BE2C (cell line): ENCODE results near the gene NCMAP. TPM values are rescaled to one million over a fixed set of nuclear protein-coding genes. Genes with fewer than 3 reads are reported as not detected.
A peak's percentile ranks its signal among the peaks of the same experiment; 100 is the strongest.
"Not testable (repeated sequence)": the region's sequence is repeated elsewhere in the genome, so short reads cannot be mapped to it uniquely, and the experiment has no call there.

ENCODE experiments used
- DNase-seq: peaks from one replicate; pipeline ENCODE4 v3.0.0-alpha.2; 2020
- H3K27me3 ChIP-seq: fragments of 250-450 bp; sonication (Bioruptor Pico); 2 replicates; pipeline ENCODE4 v1.5.1; 2020; ENCODE audit warnings: mild to moderate bottlenecking
- H3K36me3 ChIP-seq: fragments of 250-450 bp; sonication (Bioruptor Pico); 2 replicates; pipeline ENCODE4 v1.5.1; 2020; ENCODE audit warnings: mild to moderate bottlenecking
- H3K4me1 ChIP-seq: fragments of 250-450 bp; sonication (Bioruptor Pico); 2 replicates; pipeline ENCODE4 v1.5.1; 2020
- H3K4me3 ChIP-seq: 2 replicates; pipeline ENCODE4 v1.5.1; 2011; ENCODE audit warnings: low read depth, low read length
- H3K9me3 ChIP-seq: fragments of 250-450 bp; sonication (Bioruptor Pico); 2 replicates; pipeline ENCODE4 v1.5.1; 2020
- polyA plus RNA-seq: library from polyadenylated mRNA; unstranded; fragments of >200 nt; gene quantifications from one replicate; pipeline ENCODE4 v1.2.1, GENCODE V29; 2012; ENCODE audit warnings: low read depth, missing spikeins; ENCODE audit not compliant: insufficient read length, insufficient read depth
- TF ChIP-seq, protein P1 (sequence below): IDR thresholded peaks from 2 replicates; pipeline ENCODE4 v1.5.1; 2012; ENCODE audit warnings: mild to moderate bottlenecking, low read depth, low read length

NCMAP gene
- polyA plus RNA-seq = not detected

DNA sequence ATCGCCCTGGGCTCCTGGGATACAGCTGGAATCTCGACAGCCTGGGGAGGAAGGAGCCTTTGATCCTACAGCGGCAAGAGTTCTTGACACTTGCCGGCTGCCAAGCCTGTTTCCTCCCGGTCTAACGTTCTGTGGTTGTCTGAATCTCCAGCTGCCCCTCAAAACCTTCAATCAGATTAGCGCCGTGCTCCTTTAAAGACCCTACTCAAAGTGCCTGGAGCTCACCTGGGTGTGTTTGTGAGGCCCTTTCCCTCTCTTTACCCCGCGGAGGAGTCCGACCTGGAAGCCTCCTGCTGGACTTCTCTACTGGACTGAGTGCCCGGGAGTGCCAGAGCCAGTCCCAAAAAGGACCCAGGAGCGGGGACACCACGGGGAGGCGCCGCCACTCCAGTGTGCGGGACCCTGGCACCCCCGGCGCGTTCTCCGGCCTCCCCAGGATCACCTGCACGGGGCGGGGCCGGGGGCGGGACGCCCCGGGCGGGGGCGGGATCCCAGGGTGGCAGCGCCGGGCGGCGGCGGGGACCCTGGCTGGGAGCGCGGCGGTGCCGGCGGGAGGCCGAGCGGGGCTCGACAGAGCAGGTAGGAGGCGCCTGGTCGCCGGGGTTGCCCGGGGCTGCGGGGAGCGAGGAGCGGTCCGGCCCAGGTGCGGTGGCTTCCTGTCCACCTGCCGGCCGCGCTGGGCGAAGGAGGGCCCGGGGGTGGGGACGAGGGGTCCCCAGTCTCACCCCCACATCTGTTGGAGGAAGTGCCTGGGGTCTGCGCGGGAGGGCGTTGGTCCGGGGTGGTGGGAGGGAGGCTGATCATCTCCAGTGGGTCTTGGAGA lies at the start of gene NCMAP:
NCMAP (plus strand) TSS at position 497 of the 823 bp plus-strand sequence. CDS start 39,344 bp downstream, outside the sequence.
- no peak within 1 kb of the TSS for H3K4me3 ChIP-seq
- H3K9me3 ChIP-seq = no peaks in the 10 kb centered on the region
- TF ChIP-seq, protein P1, sequence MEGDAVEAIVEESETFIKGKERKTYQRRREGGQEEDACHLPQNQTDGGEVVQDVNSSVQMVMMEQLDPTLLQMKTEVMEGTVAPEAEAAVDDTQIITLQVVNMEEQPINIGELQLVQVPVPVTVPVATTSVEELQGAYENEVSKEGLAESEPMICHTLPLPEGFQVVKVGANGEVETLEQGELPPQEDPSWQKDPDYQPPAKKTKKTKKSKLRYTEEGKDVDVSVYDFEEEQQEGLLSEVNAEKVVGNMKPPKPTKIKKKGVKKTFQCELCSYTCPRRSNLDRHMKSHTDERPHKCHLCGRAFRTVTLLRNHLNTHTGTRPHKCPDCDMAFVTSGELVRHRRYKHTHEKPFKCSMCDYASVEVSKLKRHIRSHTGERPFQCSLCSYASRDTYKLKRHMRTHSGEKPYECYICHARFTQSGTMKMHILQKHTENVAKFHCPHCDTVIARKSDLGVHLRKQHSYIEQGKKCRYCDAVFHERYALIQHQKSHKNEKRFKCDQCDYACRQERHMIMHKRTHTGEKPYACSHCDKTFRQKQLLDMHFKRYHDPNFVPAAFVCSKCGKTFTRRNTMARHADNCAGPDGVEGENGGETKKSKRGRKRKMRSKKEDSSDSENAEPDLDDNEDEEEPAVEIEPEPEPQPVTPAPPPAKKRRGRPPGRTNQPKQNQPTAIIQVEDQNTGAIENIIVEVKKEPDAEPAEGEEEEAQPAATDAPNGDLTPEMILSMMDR = no peak
- H3K27me3 ChIP-seq = peaks cover 14% of the 10 kb centered on the region
- no peak for DNase-seq
- H3K4me1 ChIP-seq = no peaks in the 10 kb centered on the region
- no peaks in the 10 kb centered on the region for H3K36me3 ChIP-seq

GRCh38 chr1:24506691-24507381 lies 49.1 kb upstream of the NCMAP start:
- H3K9me3 ChIP-seq = no peaks in the 10 kb centered on the region
- H3K4me1 ChIP-seq = no peaks in the 10 kb centered on the region
- H3K4me3 ChIP-seq = no peak overlapping the region
- peaks cover 37% of the 10 kb centered on the region for H3K27me3 ChIP-seq
- H3K36me3 ChIP-seq = no peaks in the 10 kb centered on the region
- TF ChIP-seq, protein P1 = no peak
- no peak for DNase-seq

DNA sequence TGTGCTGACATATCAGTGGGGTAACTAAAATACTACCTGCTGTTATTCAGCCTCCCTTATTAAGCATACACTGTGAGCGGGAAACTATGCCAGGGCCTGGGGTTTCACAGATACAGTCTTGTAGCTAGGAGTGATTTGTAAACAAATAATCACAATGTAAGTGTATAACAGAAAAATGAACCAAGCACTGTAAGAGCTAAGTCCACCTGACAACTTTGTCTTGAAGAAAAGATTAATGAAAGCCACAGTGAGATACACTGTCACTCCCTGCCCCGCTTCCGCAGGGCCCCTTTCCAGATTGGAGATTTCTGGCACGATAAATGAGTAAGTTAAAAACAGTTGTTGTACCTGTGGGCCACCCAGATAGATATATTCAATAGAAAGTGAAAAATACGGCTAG lies 48.5 kb upstream of the NCMAP start:
- H3K4me1 ChIP-seq = no peaks in the 10 kb centered on the region
- no peaks in the 10 kb centered on the region for H3K9me3 ChIP-seq
- no peak for DNase-seq
- H3K27me3 ChIP-seq = peaks cover 31% of the 10 kb centered on the region
- no peak overlapping the region for H3K4me3 ChIP-seq
- no peaks in the 10 kb centered on the region for H3K36me3 ChIP-seq
- TF ChIP-seq, protein P1 = no peak

GRCh38 chr1:24508911-24509310 lies 47.0 kb upstream of the NCMAP start:
- H3K4me3 ChIP-seq = no peak overlapping the region
- H3K36me3 ChIP-seq = no peaks in the 10 kb centered on the region
- no peaks in the 10 kb centered on the region for H3K9me3 ChIP-seq
- H3K4me1 ChIP-seq = no peaks in the 10 kb centered on the region
- peaks cover 23% of the 10 kb centered on the region for H3K27me3 ChIP-seq
- DNase-seq = no peak
- TF ChIP-seq, protein P1 = no peak

DNA sequence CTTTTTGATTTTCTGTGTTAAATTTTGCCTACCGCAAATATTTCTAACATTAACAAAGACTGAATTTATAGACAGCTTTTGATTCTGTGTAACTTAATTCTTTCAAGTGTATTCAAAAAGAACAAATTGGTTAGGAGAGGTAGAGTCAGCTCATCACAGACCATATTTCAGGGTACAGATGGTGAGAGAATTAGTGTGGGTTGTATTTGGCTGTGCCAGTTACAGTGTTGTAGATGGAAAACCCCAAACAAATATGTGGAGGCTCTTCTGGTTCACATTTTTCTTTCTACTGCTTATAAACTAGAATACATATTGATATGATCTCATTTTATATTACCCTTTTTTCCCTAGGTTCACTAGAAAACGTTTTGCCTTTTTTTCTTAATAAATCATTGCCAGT lies 42.2 kb upstream of the NCMAP start:
- TF ChIP-seq, protein P1 = no peak
- no peaks in the 10 kb centered on the region for H3K36me3 ChIP-seq
- H3K27me3 ChIP-seq = peaks cover 12% of the 10 kb centered on the region
- DNase-seq = no peak
- H3K4me3 ChIP-seq = no peak overlapping the region
- H3K4me1 ChIP-seq = no peaks in the 10 kb centered on the region
- H3K9me3 ChIP-seq = no peaks in the 10 kb centered on the region

DNA sequence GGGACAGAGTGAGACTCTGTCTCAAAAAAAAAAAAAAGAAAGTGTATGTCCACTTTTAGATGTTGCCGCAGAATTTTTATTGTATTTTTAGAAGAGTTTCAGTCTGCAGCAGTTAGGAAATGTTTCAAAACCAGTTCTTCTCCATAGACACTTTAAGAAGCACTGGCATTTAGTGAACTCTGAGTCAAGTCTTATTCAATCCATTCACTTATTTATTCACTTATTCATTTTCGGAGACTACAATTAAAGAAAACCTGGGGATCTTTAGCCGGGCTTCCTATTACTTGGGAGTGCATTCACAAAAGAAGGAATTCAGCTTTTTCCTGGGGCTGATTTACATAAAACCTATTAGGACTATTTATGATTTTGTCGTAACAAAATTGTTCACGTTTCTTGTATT lies 40.9 kb upstream of the NCMAP start:
- DNase-seq = no peak
- TF ChIP-seq, protein P1 = no peak

DNA sequence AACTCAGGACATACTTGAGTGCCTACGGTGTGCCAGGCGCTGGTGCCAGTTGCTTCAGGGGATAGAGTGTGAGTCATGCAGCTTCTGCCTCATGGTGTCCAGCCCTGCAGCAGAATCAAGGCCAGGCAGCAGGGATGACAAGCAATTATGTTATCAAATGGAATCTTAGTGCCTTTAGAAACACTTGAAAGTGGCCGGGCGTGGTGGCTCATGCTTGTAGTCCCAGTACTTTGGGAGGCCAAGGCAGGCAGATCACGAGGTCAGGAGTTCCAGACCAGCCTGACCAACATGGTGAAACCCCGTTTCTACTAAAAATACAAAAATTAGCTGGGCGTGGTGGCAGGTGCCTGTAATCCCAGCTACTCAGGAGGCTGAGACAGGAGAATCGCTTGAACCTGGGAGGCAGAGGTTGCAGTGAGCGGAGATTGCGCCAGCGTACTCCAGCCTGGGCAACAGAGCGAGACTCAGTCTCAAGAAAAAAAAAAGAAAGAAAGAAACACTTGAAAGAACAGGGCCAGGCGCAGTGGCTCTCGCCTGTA lies 40.1 kb upstream of the NCMAP start:
- H3K4me3 ChIP-seq, H3K4me1 ChIP-seq, H3K9me3 ChIP-seq, H3K36me3 ChIP-seq: not testable (repeated sequence)
- DNase-seq = peak; percentile 10
- H3K27me3 ChIP-seq = peaks cover 12% of the 10 kb centered on the region

More for the DNA sequence above, 40.9 kb upstream of the NCMAP start:
- H3K36me3 ChIP-seq = no peaks in the 10 kb centered on the region
- no peak overlapping the region for H3K4me3 ChIP-seq
- H3K4me1 ChIP-seq = no peaks in the 10 kb centered on the region
- peaks cover 12% of the 10 kb centered on the region for H3K27me3 ChIP-seq
- no peaks in the 10 kb centered on the region for H3K9me3 ChIP-seq
